H1 (cell line): ENCODE measurements around the gene LCN10. TPM values are rescaled to one million over a fixed set of nuclear protein-coding genes. Genes with fewer than 3 reads are reported as not detected.

Source experiments
- CTCF ChIA-PET: fragments of 300-600 bp; sonication (Branson Sonifier 250); formaldehyde crosslinking; loops from one replicate; lab custom pipeline; 2021; ENCODE audit not compliant: partially characterized antibody; lab: Charles Lee
- POLR2A ChIA-PET: fragments of 300-600 bp; sonication (Branson Sonifier 250); formaldehyde crosslinking; loops from one replicate; lab custom pipeline; 2021; ENCODE audit warnings: inconsistent platforms; ENCODE audit not compliant: partially characterized antibody; lab: Charles Lee
- DNase-seq, 2 experiments: peaks; one replicate each; pipeline versions ENCODE4 v3.0.0 to v3.0.0-alpha.2; 2010 to 2022; ENCODE audit warnings: low spot score in 2 of 2, low read depth in 1 of 2, mixed read lengths in 1 of 2
- FAIRE-seq: peaks from 2 replicates; lab custom pipeline; 2011; peaks lifted over from hg19 to GRCh38; lab: Jason Lieb, UNC
- H2AFZ ChIP-seq: 2 replicates; pipeline ENCODE4 v1.8.1; 2012; ENCODE audit warnings: low read length, inconsistent platforms
- H2AK5ac ChIP-seq: 2 replicates; pipeline ENCODE4 v1.6.1; 2013; ENCODE audit warnings: low read depth, low read length
- H2BK120ac ChIP-seq: replicated peaks from 2 replicates; pipeline ENCODE3; 2013; ENCODE audit warnings: low read depth, low read length, inconsistent platforms
- H2BK12ac ChIP-seq: 2 replicates; pipeline ENCODE4 v1.6.1; 2013; ENCODE audit warnings: low read depth, low read length
- H2BK15ac ChIP-seq: 2 replicates; pipeline ENCODE4 v1.6.1; 2013; ENCODE audit warnings: low read length
- H2BK20ac ChIP-seq: 2 replicates; pipeline ENCODE4 v1.6.1; 2013; ENCODE audit warnings: low read length
- H2BK5ac ChIP-seq: 2 replicates; pipeline ENCODE4 v1.6.1; 2013; ENCODE audit warnings: low read depth, low read length
- H3K14ac ChIP-seq: 2 replicates; pipeline ENCODE4 v1.6.1; 2013; ENCODE audit warnings: inconsistent platforms; ENCODE audit not compliant: insufficient read length
- H3K18ac ChIP-seq: 2 replicates; pipeline ENCODE4 v1.6.1; 2013; ENCODE audit warnings: low read length; ENCODE audit errors: extremely low read depth
- H3K23ac ChIP-seq: 2 replicates; pipeline ENCODE4 v1.6.1; 2013; ENCODE audit warnings: inconsistent platforms; ENCODE audit not compliant: insufficient read length
- H3K23me2 ChIP-seq: 2 replicates; pipeline ENCODE4 v1.6.1; 2013; ENCODE audit warnings: low read depth, low read length
- H3K27ac ChIP-seq: 2 replicates; pipeline ENCODE4 v1.6.1; 2011; ENCODE audit warnings: low read depth, low read length, inconsistent platforms
- H3K27me3 ChIP-seq, 4 experiments: replicated peaks in 1 of 4; 1 replicate in 1 of 4; 2 replicates in 3 of 4; pipeline versions ENCODE4 v1.6.1 to v1.8.1; 2011 to 2013; ENCODE audit warnings: low read length in 3 of 4, mild to moderate bottlenecking in 3 of 4, inconsistent platforms in 2 of 4, mixed read lengths in 2 of 4, moderate library complexity in 1 of 4; ENCODE audit not compliant: control insufficient read depth in 3 of 4, insufficient read depth in 3 of 4; ENCODE audit errors: extremely low read depth in 1 of 4
- H3K36me3 ChIP-seq, 4 experiments: 2 replicates each; pipeline versions ENCODE4 v1.6.1 to v1.8.1; 2011 to 2013; ENCODE audit warnings: mild to moderate bottlenecking in 4 of 4, low read length in 3 of 4, moderate library complexity in 2 of 4, control low read depth in 1 of 4, inconsistent platforms in 1 of 4; ENCODE audit not compliant: insufficient read depth in 4 of 4, control insufficient read depth in 2 of 4
- H3K4ac ChIP-seq: replicated peaks from 2 replicates; pipeline ENCODE3; 2013; ENCODE audit warnings: low read length, low read depth, mixed read lengths, inconsistent platforms; ENCODE audit not compliant: insufficient read length
- H3K4me1 ChIP-seq, 4 experiments: replicated peaks in 1 of 4; 1 replicate in 1 of 4; 2 replicates in 3 of 4; pipeline versions ENCODE4 v1.6.1 to v1.8.1; 2011 to 2013; ENCODE audit warnings: low read length in 3 of 4, inconsistent platforms in 2 of 4, mixed read lengths in 1 of 4; ENCODE audit not compliant: insufficient read depth in 4 of 4, control insufficient read depth in 3 of 4
- H3K4me2 ChIP-seq, 2 experiments: 2 replicates each; pipeline versions ENCODE4 v1.6.1 to v1.8.1; 2011 to 2013; ENCODE audit warnings: low read depth in 2 of 2, low read length in 2 of 2, control low read depth in 1 of 2, inconsistent platforms in 1 of 2, mild to moderate bottlenecking in 1 of 2; ENCODE audit not compliant: insufficient read depth in 1 of 2
- H3K4me3 ChIP-seq, 4 experiments: fragments of 200-600, 300-600 bp in 1 of 4; sonication (generic), shearing (Covaris generic), sonication (Bioruptor Twin) in 1 of 4; 2 replicates each; pipeline versions ENCODE4 v1.5.1 to v1.8.1; 2011 to 2016; ENCODE audit warnings: low read length in 4 of 4, low read depth in 3 of 4, control low read depth in 2 of 4, inconsistent platforms in 2 of 4, mild to moderate bottlenecking in 2 of 4, mixed read lengths in 1 of 4, moderate library complexity in 1 of 4; ENCODE audit not compliant: insufficient read depth in 2 of 4; ENCODE audit errors: extremely low read depth in 1 of 4
- H3K56ac ChIP-seq: replicated peaks from 2 replicates; pipeline ENCODE3; 2013; ENCODE audit warnings: low read depth, mild to moderate bottlenecking, mixed read lengths, low read length, inconsistent platforms; ENCODE audit not compliant: insufficient read length
- H3K79me1 ChIP-seq: 2 replicates; pipeline ENCODE4 v1.6.1; 2013; ENCODE audit warnings: low read depth, low read length, control low read depth
- H3K79me2 ChIP-seq, 2 experiments: 2 replicates each; pipeline versions ENCODE4 v1.6.1 to v1.8.1; 2012 to 2013; ENCODE audit warnings: low read length in 2 of 2, mild to moderate bottlenecking in 2 of 2, inconsistent platforms in 1 of 2; ENCODE audit not compliant: insufficient read depth in 2 of 2, control insufficient read depth in 1 of 2
- H3K9ac ChIP-seq, 4 experiments: replicated peaks in 1 of 4; 1 replicate in 1 of 4; 2 replicates in 3 of 4; pipeline versions ENCODE4 v1.6.1 to v1.8.1; 2011 to 2013; ENCODE audit warnings: low read depth in 3 of 4, low read length in 3 of 4, control low read depth in 2 of 4, mild to moderate bottlenecking in 2 of 4, moderate library complexity in 2 of 4, inconsistent platforms in 1 of 4; ENCODE audit errors: extremely low read depth in 1 of 4
- H3K9me3 ChIP-seq, 2 experiments: 2 replicates each; pipeline versions ENCODE4 v1.6.1 to v1.8.1; 2012 to 2013; ENCODE audit warnings: mild to moderate bottlenecking in 2 of 2, moderate library complexity in 2 of 2, control low read depth in 1 of 2, inconsistent platforms in 1 of 2, low read depth in 1 of 2, low read length in 1 of 2, mixed read lengths in 1 of 2; ENCODE audit not compliant: insufficient read depth in 2 of 2
- H4K20me1 ChIP-seq, 2 experiments: replicated peaks in 1 of 2; 2 replicates each; pipeline versions ENCODE3 to v1.8.1; 2011 to 2013; ENCODE audit warnings: inconsistent platforms in 2 of 2, low read length in 2 of 2, mild to moderate bottlenecking in 1 of 2; ENCODE audit not compliant: insufficient read depth in 2 of 2, control insufficient read depth in 1 of 2
- H4K5ac ChIP-seq: 2 replicates; pipeline ENCODE4 v1.6.1; 2013; ENCODE audit warnings: low read length, low read depth, mixed read lengths, inconsistent platforms; ENCODE audit not compliant: insufficient read length
- H4K8ac ChIP-seq: 2 replicates; pipeline ENCODE4 v1.8.0; 2013; ENCODE audit warnings: mild to moderate bottlenecking, moderate library complexity, low read length, inconsistent platforms; ENCODE audit not compliant: insufficient read depth; ENCODE audit errors: extremely low read depth
- H4K91ac ChIP-seq: replicated peaks from 2 replicates; pipeline ENCODE3; 2013; ENCODE audit warnings: low read length, mixed read lengths, inconsistent platforms; ENCODE audit not compliant: insufficient read length
- BACH1 ChIP-seq: IDR thresholded peaks from 2 replicates; pipeline ENCODE4 v1.6.1; 2012; ENCODE audit warnings: low read length, improper control_type of control experiment
- HDAC2 ChIP-seq, 2 experiments: fragments of 300-600 bp in 1 of 2; sonication (generic) in 1 of 2; IDR thresholded peaks; 2 replicates each; pipeline ENCODE4 v1.6.1; 2011 to 2012; ENCODE audit warnings: low read depth in 2 of 2, low read length in 2 of 2, mild to moderate bottlenecking in 2 of 2, moderate library complexity in 2 of 2, borderline replicate concordance in 1 of 2, inconsistent platforms in 1 of 2
- PHF8 ChIP-seq: fragments of 200-600 bp; sonication (generic); conservative IDR thresholded peaks from 2 replicates; pipeline ENCODE4 v1.7.1; 2012; ENCODE audit warnings: low read depth, mild to moderate bottlenecking, inconsistent platforms, low read length, moderate library complexity
- POLR2A ChIP-seq, 2 experiments: IDR thresholded peaks; 1 replicate in 1 of 2; 2 replicates in 1 of 2; pipeline ENCODE4 v1.6.1; 2011; ENCODE audit warnings: low read depth in 2 of 2, low read length in 2 of 2, mild to moderate bottlenecking in 2 of 2; ENCODE audit errors: control extremely low read depth in 1 of 2
- POLR2AphosphoS5 ChIP-seq: IDR thresholded peaks from 2 replicates; pipeline ENCODE4 v1.6.1; 2011; ENCODE audit warnings: low read depth, low read length
- RBBP5 ChIP-seq: IDR thresholded peaks from 2 replicates; pipeline ENCODE4 v1.7.1; 2012; ENCODE audit warnings: low read depth, mild to moderate bottlenecking, inconsistent platforms, low read length, moderate library complexity, borderline replicate concordance
- TAF1 ChIP-seq: IDR thresholded peaks from 2 replicates; pipeline ENCODE4 v1.6.1; 2011; ENCODE audit warnings: mild to moderate bottlenecking, low read depth, low read length
- TBP ChIP-seq: IDR thresholded peaks from 2 replicates; pipeline ENCODE4 v1.6.1; 2011; ENCODE audit warnings: low read depth, low read length, improper control_type of control experiment
- WGBS, 2 experiments: shearing (Covaris generic) in 1 of 2; methylation state at CpG; one replicate each; pipeline versions ENCODE4 v1.1.6 to v1.1.7; 2013 to 2015; ENCODE audit warnings: low lambda C conversion rate in 2 of 2, mixed read lengths in 2 of 2, inconsistent platforms in 1 of 2, low coverage in 1 of 2, missing lambda C conversion rate in 1 of 2; ENCODE audit not compliant: insufficient replicate concordance in 2 of 2, insufficient coverage in 1 of 2, insufficient read length in 1 of 2; ENCODE audit errors: extremely low coverage in 1 of 2, missing lambda C conversion rate in 1 of 2; 5-methylcytosine and 5-hydroxymethylcytosine counted together
- polyA plus RNA-seq, 7 experiments: library from polyadenylated mRNA; depleted of rRNA in 3 of 7; stranded (reverse) in 5 of 7; unstranded in 2 of 7; fragments of >200 nt in 5 of 7; fragments of 200-250 nt in 2 of 7; gene quantifications; 1 replicate in 5 of 7; 2 replicates in 1 of 7; 4 replicates in 1 of 7; pipeline versions ENCODE4 v1.2.1 to v1.2.3, GENCODE V29; 2011 to 2013; ENCODE audit warnings: missing spikeins in 2 of 7, mixed read lengths in 2 of 7
- total RNA-seq: library from RNA; stranded (reverse); fragmentation: NEBNext Ultra II Directional; extraction: Animal tissue kit (Norgen Biotek cat#: 25700); gene quantifications from 2 replicates; pipeline ENCODE4 v1.2.1, GENCODE V29; 2021

Gene LCN10
- total and polyA plus RNA-seq, 2 of the 8 experiments (the other 6 are each of a cell fraction or from before 2014, with no cell fraction given) = 2.6 to 2.8 TPM

DNA sequence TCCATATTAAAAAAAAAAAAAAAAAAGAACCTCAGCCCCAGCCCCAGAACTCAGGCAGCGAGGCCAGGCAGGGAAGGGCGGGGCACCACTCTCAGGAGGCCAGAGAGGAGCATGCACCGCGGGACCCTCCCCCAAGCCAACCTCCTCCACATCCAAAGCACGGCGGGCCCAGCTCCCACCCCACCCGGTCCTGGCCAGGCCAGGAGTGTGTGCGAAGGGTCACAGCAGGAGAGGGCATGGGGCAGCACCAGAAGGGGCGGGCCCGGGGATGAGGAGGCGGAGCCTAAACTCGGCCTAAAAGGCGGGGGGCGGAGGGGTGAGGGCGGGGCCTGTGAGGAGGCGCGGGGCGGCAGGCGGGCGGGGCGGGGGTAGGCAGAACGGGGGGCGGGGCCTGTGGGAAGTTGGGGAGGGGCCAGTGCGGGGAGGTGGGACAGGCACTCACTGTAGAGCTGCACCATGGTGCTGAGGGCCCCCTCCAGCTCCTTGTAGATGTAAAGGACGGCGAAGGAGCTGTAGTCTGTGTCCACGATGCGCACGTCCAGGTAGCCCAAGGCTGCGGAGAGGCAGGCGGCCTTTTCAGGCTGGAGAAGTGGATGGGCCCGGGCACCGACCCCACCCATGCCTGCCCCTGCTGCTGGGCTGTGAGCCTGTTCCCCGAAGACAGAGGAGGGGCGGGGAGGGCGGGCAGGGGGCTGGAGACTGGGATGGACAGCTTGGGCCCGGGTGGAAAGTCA, 20.3 kb upstream of the LCN10 start:
- CTCF ChIA-PET = interaction anchor here (1.0 to 2.5 kb wide), 3 partner anchors 13 to 24 kb away, joined by 3 to 8 read pairs (median 4); no protein-coding TSS in a partner anchor
- H3K4me3 ChIP-seq = peak overlapping the region in 1 of 4 experiments; percentile 44; a peak in 2 of 8 replicates
- H3K14ac ChIP-seq = no peak overlapping the region
- no peak overlapping the region for H2BK120ac ChIP-seq
- no peak overlapping the region for H2AFZ ChIP-seq
- no peak overlapping the region for H3K9ac ChIP-seq
- POLR2A ChIA-PET = interaction anchor here (0.6 to 3.8 kb wide), 3 partner anchors 20 to 111 kb away, joined by 3 to 34 read pairs (median 3); partner anchors contain the start of gene LCN10
- H3K56ac ChIP-seq = no peak overlapping the region
- H2BK15ac ChIP-seq = no peak overlapping the region
- H4K5ac ChIP-seq = peak overlapping the region; percentile 29
- H3K9me3 ChIP-seq = no peaks in the 10 kb centered on the region
- H2AK5ac ChIP-seq = no peak overlapping the region
- FAIRE-seq = no peak
- peaks cover 0 to 13% (median 6%) of the 10 kb centered on the region in 4 experiments; a peak in 4 of 7 replicates for H3K4me1 ChIP-seq
- WGBS, 2 experiments = 27% methylated on average over 11 of the region's 37 CpGs; no CpG with 5 or more reads in 1 of the 2 experiments
- H3K4me2 ChIP-seq = peak overlapping the region; percentile 65 to 69
- no peak overlapping the region for H3K4ac ChIP-seq
- H3K23me2 ChIP-seq = no peaks in the 10 kb centered on the region; the same call in 1 of the 2 replicates
- H4K20me1 ChIP-seq = no peaks in the 10 kb centered on the region
- no peak overlapping the region for H3K23ac ChIP-seq
- H2BK12ac ChIP-seq = peak overlapping the region; percentile 80; the same call in 1 of the 2 replicates
- H4K8ac ChIP-seq = no peak overlapping the region
- no peaks in the 10 kb centered on the region for H3K36me3 ChIP-seq
- no peaks in the 10 kb centered on the region for H3K79me1 ChIP-seq
- no peak overlapping the region; the same call in none of the 2 replicates for H3K18ac ChIP-seq
- TF ChIP-seq POLR2A (IDR thresholded peaks at IDR 0.05; ENCODE audit: control extremely low read depth in 1 of 2, low read depth in 2 of 2, low read length in 2 of 2) (peak in 1 of 2 experiments; percentile 76; a peak in 1 of 3 replicates), POLR2AphosphoS5 (peak; percentile 52; the same call in 1 of the 2 replicates), PHF8 (peak; percentile 58; the same call in 1 of the 2 replicates), HDAC2 (IDR thresholded peaks at IDR 0.05; ENCODE audit: borderline replicate concordance in 1 of 2, low read depth in 2 of 2, low read length in 2 of 2) (no peak), TAF1 (0 out of 2 replicates have a peak, but pooled peaks have one; percentile 32), RBBP5 (no peak), BACH1 (0 out of 2 replicates have a peak, but pooled peaks have one; percentile 7), TBP (peak; percentile 34; the same call in 1 of the 2 replicates)
- H2BK5ac ChIP-seq = no peak overlapping the region; the same call in 1 of the 2 replicates
- H4K91ac ChIP-seq = peak overlapping the region; percentile 93
- no peak overlapping the region for H2BK20ac ChIP-seq
- H3K27ac ChIP-seq = no peak overlapping the region
- DNase-seq = peak; percentile 78 to 96
- H3K79me2 ChIP-seq = no peaks in the 10 kb centered on the region
- no peaks in the 10 kb centered on the region; a peak in 2 of 7 replicates for H3K27me3 ChIP-seq
